Medulla oblongata (tissue), 1 donor: Measurements from ENCODE around the gene WDR1.

ENCODE experiments used
- DNase-seq: peaks from one replicate; pipeline ENCODE4 v3.0.0-alpha.2; 2015; ENCODE audit errors: extremely low spot score

Gene WDR1

DNA sequence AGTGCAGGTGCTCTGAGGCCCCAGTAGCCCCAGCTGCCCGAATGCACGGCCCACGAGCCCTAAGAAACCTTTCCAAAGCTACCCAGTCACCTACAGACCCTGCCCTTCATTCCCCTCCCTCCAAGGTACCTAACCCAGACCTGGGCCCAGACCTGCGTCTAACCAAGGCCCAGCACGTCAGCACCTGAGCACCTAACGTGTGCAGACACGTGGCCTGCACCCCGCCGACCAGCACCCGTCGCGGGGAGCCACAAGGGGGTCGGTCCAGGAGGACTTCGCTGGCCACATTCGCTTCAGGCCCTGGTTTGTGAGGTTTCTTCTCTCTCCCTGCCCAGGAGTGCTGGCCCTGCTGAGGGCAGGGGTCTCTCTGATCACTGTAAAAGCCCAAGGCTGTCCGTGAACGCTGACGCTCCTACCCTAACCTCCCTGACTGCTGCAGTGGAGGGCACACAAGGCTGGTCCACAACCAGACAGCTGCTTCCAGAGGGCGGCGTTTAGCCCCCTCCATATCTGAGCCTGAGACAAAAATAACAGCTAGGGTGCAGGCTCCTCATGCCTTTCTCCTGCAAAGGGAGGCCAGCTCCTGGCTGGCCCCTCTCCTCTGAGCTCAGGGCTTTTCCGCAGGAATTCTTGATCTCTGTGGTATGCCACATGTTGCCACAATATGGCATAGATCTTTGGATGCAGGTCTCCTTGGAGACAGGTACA lies 31.8 kb downstream of the WDR1 start:
- no peak for DNase-seq

DNA sequence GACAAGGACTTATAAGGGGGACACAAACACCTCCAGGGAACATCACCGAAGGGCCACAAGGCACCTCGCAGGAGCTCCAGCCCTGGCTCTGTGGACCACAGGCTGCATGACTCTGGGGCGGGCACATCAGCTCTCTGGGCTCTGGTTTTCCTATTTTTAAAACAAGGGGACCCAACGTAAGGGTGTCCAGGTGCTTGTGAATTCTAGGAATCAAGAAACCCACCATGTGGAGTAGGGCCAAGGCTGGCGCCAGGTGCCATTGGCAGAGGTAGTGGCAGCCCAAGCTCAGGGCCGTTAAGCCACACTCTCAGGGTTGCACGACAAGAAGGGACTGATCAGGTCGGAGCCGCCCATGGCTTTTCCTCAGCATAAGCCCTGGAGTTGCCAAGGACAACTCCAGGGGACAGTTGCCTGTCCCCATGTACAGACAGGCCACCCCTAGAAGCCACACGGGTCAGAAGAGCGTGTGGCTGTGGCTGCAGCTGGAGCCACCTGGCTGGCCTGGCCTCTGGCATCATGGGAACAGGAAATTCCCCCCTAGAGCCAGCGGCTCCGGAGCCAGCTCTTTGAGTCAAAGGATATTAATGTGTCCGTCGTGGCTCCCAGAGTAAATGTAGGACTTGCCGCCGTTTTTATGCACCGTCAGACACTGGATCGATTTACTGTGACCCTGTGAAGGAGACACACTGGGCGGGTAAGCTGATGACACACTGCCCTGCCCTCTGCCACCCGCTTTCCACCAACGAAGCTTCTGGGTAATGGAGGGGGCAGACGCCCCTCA lies 32.5 kb downstream of the WDR1 start:
- no peak for DNase-seq

DNA sequence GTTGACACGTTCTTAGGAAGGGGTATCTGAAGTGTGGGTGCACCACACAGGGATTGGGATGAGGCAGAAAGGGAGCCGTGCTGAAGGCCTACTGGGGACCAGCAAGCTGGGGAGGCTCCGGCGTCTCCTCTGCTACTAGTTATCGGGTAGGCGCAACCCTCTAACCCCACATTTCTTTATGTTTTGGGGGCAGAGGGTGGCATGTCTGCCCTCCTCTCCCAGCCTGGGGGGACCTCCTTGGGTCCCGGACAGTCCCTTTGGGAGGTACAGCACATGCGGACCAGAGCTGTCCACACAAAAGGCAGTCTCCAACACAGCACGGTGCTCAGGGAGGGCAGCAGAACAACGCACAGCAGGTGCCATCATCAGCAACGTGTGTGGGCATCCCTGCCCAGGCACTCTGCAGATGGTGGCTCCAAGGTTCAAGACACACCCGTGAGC lies 33.2 kb downstream of the WDR1 start:
- DNase-seq: no peak

DNA sequence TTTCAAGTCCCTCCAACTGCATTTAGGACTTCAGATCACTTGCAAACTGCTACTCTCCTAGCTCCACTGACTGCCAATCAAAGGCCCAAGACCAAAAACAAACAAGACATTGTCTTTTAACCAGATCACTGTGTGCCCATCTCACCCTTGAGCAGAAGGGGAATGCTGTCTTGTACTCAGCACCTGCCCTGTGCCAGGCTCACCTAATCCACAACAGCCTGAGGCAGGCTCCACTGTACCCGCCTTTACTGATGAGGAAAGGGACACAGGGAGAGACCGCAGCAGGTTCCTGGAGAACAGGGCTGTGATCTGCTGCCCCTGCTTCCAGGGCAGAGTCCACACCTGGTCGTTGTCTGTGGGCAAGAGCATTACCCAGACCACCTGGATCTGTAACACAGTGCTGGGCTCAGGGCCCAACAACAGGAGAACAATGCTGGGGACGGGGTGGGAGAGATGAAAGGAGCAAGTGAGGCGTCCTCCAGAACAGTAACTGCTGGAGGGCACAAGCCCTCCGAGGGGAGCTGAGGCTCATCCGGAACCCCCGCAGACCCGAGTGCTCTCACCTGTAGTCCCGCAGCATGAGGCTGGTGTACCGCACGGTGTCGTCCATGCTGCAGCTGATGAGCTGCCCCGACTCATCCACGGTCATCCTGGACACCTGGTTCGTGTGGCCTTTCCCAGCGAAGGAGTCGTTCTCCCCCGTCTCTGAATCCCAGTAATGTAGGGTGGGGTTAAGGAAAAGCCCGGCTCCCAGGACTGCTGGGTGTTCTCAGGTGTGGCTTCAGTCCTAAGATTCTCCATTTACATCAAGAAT lies 33.9 kb downstream of the WDR1 start:
- DNase-seq: peak; percentile 65

DNA sequence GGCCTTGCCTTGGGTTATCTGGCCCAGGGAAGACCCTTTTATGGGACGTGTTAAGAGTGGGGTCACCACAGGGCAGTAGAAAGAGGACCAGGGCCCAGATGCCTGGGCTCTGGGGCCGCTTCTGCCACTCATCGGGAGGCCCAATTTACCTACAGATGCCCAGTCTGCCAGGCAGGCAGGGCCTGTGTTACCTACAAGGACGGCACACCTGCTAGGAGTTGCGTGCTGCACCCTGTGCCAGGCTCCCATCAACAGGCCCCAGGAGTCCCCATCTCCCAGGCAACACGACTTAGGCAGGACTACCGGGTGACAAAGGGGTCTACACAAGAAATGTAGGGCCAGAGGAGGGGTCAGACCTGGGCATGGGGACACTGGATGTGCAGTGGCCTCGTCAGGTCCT lies 34.6 kb downstream of the WDR1 start:
- no peak for DNase-seq

DNA sequence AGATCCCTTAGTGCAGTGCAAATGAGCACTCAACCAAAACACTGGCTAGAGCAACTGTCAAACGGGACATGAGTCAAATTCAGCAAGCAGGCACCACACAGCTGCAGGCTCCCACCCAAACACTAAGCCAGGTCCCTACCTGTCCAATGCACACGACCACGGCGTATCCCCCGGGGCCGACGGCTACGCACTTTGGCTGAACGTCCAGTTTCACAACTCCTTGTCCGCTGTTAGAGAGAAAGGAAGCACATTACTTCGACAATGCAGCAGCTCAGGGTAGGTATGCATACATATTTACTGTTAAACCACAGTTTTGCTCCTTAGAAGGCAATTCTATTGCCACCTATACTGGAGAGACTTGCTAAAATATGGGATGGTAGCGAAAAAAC lies 35.4 kb downstream of the WDR1 start:
- DNase-seq: no peak

DNA sequence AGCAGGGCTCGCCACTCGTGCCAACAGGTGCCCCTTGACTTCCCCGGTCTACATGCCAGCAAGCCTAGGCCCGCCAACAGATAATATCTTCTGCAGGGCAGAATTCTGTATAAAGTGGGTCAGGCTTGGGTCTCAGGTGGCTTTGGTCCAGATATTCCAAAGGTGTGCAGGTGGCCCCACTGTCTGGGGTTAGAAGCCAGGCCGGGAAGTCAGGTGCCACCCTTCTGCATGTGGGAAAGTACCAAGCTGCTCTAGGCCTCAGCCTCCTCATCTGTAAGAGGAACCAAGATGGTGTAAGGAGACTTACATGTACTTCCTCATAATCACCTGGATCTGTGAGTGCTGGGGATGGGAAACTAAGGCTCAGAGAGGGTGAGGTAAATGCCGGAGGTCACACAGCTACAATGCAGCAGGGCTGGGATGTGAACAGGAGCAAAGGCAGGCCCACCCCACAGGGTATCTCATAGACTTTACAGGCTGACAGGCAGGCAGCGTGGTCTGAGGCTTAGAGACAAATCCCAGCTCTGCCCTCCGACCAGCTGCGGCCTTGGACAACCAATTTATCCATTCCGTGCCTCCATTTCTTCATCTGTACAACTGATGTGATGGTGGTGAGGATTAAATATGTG lies 35.9 kb downstream of the WDR1 start:
- no peak for DNase-seq

DNA sequence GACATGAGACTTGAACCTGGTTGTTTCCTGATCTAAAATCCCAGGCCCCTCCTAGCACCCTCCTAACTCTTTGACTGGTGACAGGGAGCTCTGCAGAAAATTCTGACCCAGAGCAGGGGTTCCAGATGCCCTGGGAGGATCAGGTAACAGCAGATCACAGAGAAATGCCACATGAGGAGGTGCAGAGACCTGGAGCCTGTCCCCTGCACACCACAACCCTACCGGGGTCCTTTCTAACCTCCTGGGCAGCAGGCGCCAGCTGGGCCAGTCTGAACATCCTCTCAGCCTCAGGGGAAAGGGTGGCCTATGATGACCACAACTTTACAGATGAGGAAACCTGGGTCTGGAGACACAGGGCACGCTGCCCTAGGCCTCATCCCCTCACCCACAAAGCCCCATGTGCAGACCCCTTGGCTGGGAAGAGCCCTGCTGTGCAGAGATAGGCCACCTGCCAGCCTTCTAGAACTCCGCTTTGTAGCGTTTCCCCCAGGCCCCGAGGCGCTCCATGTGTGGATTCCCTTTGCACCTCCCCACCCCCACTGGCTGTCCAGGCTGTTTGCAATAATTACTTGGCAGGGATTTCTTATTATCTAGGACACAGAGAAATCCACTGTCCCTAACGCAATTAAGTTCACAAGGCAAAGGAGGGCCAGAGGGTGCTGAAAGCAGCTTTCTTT lies 36.5 kb downstream of the WDR1 start:
- peak; percentile 36 for DNase-seq

DNA sequence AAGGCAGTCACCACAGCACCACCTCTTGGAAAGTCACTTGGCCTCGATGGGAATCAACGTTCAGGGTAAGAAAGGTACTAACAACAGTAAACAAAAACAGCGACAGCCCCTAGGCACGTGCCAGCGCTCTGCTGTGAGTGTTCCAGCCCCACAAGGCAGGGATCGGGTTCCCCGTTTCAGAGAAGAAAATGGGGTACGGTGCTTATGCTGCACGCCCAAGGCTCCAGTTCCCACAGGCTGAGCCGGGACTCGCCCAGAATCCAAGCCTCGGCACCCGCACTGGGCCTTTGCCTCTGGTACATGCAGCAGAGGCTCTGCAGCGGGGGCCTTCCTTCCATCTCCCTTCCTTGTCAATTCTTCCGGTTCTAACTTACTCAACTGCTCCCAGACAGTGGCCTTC lies 37.3 kb downstream of the WDR1 start:
- DNase-seq: no peak

DNA sequence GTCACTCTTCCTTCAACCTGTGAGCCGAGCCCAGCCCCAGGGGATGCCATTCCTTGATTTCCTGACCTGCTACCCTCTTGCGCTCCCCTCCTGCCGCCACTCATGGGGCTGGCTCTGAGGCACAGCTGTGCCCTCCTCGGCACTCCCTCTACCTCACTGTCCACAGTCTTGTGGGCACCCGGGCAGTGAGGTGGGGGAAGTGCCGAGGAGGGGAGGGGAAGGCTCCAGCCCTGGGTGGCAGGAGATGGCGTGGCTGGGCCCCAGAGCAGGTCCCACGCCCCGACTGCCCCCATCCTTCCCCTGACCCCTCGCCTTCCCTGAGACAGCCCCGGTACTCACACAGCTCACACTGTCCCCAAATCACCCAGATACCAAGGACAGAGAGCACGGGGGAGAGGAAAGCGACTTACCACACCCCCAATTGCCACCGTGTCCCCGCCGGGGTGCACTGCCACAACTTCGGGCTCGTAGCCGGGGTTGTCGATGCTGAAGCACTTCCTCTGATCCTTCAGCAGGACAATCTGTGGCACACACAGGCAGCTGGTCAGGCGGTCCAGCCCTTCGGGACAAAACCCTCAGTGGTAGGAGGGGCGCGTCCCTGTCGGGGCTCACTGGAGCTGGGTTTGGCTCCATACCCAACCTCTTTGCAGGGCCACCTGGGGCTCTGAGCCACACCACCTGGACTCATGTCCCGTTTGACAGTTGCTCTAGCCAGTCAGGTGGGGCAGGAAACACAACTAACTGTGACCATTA lies 37.9 kb downstream of the WDR1 start:
- DNase-seq: no peak

DNA sequence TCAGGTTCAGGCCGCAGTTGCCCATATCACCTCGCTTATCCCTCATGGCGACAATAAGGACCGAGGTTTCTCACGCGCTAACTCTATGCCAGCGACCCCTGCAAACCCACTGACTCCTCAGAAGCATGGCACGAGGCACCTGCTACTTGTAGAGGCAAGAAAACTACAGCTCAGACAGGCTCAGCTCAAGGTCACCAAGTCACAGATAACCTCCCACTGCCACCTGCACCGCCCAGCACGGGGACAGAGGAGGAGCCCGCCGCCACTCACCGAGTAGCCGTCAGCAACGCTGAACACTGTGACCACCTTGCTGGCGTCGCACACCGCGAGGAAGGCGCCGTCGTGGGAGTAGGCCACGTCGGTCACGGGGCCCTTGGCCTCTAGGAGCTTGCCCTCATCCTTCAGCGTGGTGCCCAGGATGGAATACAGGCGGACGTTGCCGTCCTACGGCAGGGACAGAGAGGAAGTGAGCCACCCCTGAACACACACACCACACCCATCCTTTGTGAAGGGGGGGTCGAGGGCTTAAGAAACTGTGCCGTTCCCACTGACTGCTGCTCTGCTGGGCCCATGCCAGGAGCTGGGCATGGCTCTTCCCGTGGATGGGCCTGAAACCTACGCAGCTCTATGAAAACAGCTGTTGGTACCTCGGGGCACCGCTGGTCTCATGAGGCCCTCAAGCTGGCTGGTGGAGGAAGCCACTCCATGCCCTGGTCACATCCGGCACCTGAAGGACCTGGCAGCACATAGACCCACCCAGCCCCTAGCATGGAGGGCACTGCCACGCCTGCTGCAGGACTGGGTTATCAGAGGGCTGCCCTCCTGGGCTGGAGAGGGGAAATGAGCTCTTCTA lies 38.9 kb downstream of the WDR1 start:
- no peak for DNase-seq

DNA sequence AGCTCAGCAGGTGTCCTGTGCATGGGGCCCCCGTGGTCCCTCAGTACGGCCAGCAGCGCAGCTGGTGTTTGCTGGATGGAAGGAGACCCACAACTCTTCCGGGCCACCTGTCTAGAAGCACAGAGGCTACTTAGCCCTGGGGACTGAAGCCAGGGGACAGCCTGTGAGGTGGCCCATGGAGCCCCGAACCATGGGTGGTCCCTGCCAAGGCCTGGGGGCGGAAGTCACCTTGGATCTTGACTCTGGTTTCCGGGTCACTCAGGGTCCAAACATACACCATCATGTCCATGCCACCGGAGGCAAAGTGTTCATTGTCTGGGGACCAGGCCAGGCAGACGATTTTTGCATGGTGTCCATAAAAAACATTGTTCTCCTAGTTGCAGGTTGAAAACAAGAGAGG lies 39.5 kb downstream of the WDR1 start:
- no peak for DNase-seq

DNA sequence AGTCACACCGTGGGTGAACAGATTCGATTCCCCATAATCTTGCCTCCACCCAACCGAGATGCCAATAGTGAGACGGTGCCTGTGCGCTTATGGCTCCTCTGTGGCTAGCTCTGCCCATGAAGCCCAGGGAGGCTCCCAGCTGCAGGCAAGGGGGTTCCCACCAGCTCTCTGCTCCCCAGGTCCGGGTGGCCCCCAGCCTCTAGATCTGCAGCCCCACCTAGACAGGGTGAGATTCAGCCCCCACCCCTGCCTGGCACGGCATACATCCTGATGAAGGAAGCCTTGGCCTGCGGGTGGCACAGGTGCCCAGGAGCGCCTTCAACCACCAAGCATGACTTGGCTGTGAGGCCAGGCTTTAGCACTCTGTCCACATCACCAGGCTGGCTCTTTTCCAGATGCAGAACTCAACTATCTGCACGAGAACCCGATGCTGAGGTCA lies 40.6 kb downstream of the WDR1 start:
- no peak for DNase-seq

DNA sequence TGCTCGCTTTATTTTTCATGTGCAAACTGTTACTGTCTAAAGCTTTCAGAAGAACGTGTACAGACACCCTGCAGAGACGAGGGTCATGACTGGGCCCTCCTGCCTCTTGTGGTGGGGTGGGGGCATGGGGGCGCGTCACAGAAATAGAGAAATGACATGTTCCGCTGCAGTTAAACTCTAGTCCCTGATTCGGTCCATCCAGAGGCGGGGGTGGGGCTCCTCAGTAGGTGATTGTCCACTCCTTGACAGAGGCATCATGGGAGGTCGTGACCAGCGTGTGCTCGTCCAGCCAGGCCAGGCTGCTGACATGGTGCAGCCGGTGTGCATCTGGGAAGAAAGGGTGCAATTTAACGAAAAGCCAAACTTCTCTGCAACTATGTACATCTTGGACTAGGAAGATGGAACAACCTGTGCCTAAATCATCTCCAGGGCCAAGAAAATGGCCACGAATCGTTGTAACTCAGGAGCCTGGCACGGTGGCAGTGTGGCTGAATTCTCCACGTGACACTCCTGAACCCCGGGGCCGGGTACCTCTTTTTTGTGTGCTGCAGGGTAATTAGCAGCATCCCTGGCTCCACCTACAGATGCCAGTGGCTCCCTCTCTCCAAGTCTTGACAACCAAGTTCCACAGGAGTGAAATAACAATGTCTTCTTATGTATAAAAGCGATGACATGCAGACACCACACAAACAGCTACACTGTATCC lies 41.3 kb downstream of the WDR1 start:
- DNase-seq: no peak

DNA sequence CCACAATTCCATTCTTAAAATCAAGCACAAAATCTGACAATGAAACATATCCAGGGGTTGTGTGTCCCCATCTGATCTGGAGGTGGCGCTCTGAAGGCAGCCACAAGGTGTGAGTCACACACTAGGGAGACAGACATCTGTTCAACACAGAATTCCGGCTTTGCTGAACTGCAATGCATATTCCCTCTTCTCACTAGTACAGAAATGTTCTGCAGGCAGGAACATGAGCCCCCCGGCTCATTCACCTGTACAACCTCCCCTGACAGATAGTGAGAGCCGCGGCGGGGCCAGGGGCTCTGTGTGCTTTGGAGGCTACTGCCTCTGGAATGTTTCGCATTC lies 41.9 kb downstream of the WDR1 start:
- no peak for DNase-seq

DNA sequence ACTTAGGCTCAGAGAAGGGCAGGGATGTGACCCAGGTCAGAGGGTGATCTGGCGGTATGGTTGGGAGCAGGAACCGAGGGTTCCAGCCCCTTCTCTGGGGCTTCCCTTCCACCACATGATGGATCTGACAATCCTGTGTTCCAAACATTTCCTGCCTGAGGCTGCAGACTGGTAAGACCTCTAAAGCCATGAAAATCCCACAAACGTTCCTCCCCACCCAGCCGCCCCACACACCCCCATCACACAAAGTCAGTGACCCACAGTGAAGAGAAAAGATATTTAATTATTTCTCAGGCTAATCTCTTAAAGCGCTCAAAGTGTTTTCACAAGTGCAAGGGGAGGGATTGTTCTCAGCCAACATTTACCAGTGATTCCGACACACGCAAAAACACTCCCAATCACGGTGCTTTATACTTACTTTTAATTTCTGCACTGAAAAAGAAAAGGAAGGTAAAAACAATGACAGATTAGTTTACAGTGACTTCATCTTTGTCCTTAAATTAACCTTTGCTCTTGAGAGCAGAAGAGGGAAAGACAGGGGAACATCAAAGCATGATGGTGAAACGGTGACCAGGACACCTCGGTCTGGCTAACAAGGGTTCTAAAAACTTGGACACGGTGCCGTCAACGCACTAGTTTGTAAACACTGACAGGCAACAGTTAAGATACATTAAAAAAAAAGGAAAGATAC lies 42.4 kb downstream of the WDR1 start:
- no peak for DNase-seq

DNA sequence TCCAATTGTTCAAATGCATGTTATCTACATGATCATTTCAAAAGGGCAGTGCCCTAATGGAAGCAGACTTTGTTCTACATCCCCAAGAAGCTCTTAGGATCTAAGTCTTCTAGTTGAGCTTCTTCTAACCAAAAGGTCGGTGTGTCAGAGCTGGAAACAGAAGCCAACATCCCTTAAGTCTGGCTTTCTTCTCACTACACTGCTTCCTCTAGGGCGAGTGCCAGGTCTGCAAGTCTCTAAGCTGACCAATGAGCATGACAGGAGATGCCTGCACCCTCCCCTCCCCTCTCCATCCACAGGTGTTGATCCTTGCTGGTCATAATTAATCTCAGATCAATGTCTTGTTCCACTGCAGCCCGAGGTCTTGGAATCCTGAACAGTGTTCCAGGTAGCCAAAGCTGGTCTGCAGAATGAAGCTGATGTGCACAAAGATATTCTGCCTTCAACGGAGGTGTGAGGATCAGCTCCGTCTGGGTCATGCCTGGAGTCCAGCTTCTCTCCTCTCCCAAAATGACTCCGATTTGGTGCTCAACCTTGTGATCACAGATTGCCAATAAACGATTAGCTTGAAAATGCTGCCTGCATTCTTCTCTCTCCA lies 44.1 kb downstream of the WDR1 start:
- no peak for DNase-seq

DNA sequence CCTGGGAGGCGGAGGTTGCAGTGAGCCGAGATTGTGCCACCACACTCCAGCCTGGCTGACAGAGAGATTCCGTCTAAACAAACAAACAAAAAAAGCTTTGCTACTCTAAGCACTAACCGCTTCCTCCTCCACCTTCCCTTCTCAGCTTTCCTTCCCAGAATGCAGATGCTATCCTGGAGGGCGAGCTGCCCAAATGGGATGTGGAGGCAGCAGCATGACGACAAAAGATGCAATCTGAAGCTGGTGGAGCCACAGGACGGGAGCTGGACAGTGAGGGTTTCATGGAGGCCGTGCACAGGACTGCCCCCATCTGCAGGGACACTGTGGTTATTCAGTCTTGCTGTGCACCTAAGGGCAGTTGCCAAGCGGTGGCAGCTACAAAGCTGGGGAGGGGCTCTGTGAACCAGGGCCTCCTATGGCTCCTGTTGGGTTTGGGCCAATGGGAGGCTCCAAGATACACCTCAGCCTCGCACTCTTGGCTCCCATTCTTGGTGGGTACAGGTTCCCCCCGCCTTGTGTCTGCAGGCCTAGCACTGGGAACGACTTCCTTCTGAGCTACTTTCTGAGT lies 47.4 kb downstream of the WDR1 start:
- DNase-seq: no peak
